Measurements from ENCODE around the gene SP140.
"Not testable (repeated sequence)": the region's sequence is repeated elsewhere in the genome, so short reads cannot be mapped to it uniquely, and the experiment has no call there.

The SP140 gene

GRCh38 chr2:230286048-230286447 is 60.5 kb downstream of the SP140 start:
- no peak for DNase-seq

GRCh38 chr2:230289311-230289710 is 63.8 kb downstream of the SP140 start:
- DNase-seq, result not testable (repeated sequence)

GRCh38 chr2:230295192-230295591 is 69.7 kb downstream of the SP140 start:
- DNase-seq, result no peak

GRCh38 chr2:230296917-230297316 is 71.4 kb downstream of the SP140 start:
- DNase-seq, result no peak

GRCh38 chr2:230299618-230300017 is 74.1 kb downstream of the SP140 start:
- DNase-seq, result no peak

- no peak for DNase-seq
These were observed 80.1 kb downstream of the SP140 start for GRCh38 chr2:230305416-230306275.

- DNase-seq, result no peak
These were observed 80.9 kb downstream of the SP140 start for GRCh38 chr2:230306474-230306873.

GRCh38 chr2:230307485-230307884 is 81.9 kb downstream of the SP140 start:
- no peak for DNase-seq

GRCh38 chr2:230308402-230309000 is 83.0 kb downstream of the SP140 start:
- DNase-seq, result no peak

- DNase-seq, result not testable (repeated sequence)
These were observed 85.3 kb downstream of the SP140 start for GRCh38 chr2:230310792-230311191.

- not testable (repeated sequence) for DNase-seq
These were observed 86.1 kb downstream of the SP140 start for GRCh38 chr2:230311634-230312033.

GRCh38 chr2:230312638-230313037 is 87.1 kb downstream of the SP140 start:
- no peak for DNase-seq

GRCh38 chr2:230317366-230317765 is 91.8 kb downstream of the SP140 start:
- DNase-seq, result no peak

- no peak for DNase-seq
These were observed 92.9 kb downstream of the SP140 start for GRCh38 chr2:230318190-230319121.

- DNase-seq, result no peak
These were observed 93.8 kb downstream of the SP140 start for GRCh38 chr2:230319211-230319862.

GRCh38 chr2:230321031-230321430 is 95.5 kb downstream of the SP140 start:
- no peak for DNase-seq

GRCh38 chr2:230322561-230323384 is 97.2 kb downstream of the SP140 start:
- no peak for DNase-seq

GRCh38 chr2:230323385-230324106 is 98.0 kb downstream of the SP140 start:
- DNase-seq, result no peak

- DNase-seq, result no peak
These were observed 99.0 kb downstream of the SP140 start for GRCh38 chr2:230324503-230324902.

Data from hypothalamus (tissue), 51 donors.